ENCODE results near the gene EMX2.

Gene EMX2

GRCh38 chr10:117546581-117547015, 4.1 kb downstream of the EMX2 start:
- H3K4me1 ChIP-seq (ENCODE audit: insufficient read depth, low read length, severe bottlenecking) = no peaks in the 10 kb centered on the region
- no peaks in the 10 kb centered on the region for H4K20me1 ChIP-seq (ENCODE audit: insufficient read depth, low read length)
- H3K79me2 ChIP-seq (ENCODE audit: insufficient read depth, low read length) = no peaks in the 10 kb centered on the region
- no peaks in the 10 kb centered on the region for H3K9me3 ChIP-seq (ENCODE audit: low read length)
- no peaks in the 10 kb centered on the region for H3K36me3 ChIP-seq (ENCODE audit: insufficient read depth, low read length)
- H3K27me3 ChIP-seq (ENCODE audit: insufficient read depth, low read length) = no peaks in the 10 kb centered on the region; the same call in 1 of the 2 replicates
- H3K9me2 ChIP-seq (ENCODE audit: low read depth, low read length) = no peaks in the 10 kb centered on the region
- no peak for TF ChIP-seq EZH2 (IDR thresholded peaks at IDR 0.05; ENCODE audit: borderline replicate concordance, low read length)
- TF ChIP-seq CTCF (IDR thresholded peaks at IDR 0.05; ENCODE audit: low read length) = no peak
- no peak overlapping the region for H2AFZ ChIP-seq (ENCODE audit: low read length)
- no peak overlapping the region for H3K9ac ChIP-seq (ENCODE audit: low read length)
- H3F3A ChIP-seq (ENCODE audit: insufficient read depth, low read length) = no peaks in the 10 kb centered on the region
- no peak overlapping the region for H3K27ac ChIP-seq (ENCODE audit: low read depth, low read length, poor library complexity, severe bottlenecking)
- no peak overlapping the region for H3K4me3 ChIP-seq (ENCODE audit: low read depth, low read length, poor library complexity, severe bottlenecking)
- no peak overlapping the region for H3K4me2 ChIP-seq (ENCODE audit: low read length)

- no peak overlapping the region for H3K4me3 ChIP-seq (ENCODE audit: low read depth, low read length, poor library complexity, severe bottlenecking)
- no peaks in the 10 kb centered on the region; the same call in 1 of the 2 replicates for H3K27me3 ChIP-seq (ENCODE audit: insufficient read depth, low read length)
- no peaks in the 10 kb centered on the region for H3K9me3 ChIP-seq (ENCODE audit: low read length)
- no peak overlapping the region for H3K27ac ChIP-seq (ENCODE audit: low read depth, low read length, poor library complexity, severe bottlenecking)
- H3K9me2 ChIP-seq (ENCODE audit: low read depth, low read length) = no peaks in the 10 kb centered on the region
- TF ChIP-seq CTCF (IDR thresholded peaks at IDR 0.05; ENCODE audit: low read length) (no peak), EZH2 (IDR thresholded peaks at IDR 0.05; ENCODE audit: borderline replicate concordance, low read length) (no peak)
- no peak overlapping the region for H2AFZ ChIP-seq (ENCODE audit: low read length)
- H3K9ac ChIP-seq (ENCODE audit: low read length) = no peak overlapping the region
- H3K36me3 ChIP-seq (ENCODE audit: insufficient read depth, low read length) = no peaks in the 10 kb centered on the region
- H3K4me1 ChIP-seq (ENCODE audit: insufficient read depth, low read length, severe bottlenecking) = no peaks in the 10 kb centered on the region
- no peaks in the 10 kb centered on the region for H3K79me2 ChIP-seq (ENCODE audit: insufficient read depth, low read length)
- H4K20me1 ChIP-seq (ENCODE audit: insufficient read depth, low read length) = no peaks in the 10 kb centered on the region
- H3F3A ChIP-seq (ENCODE audit: insufficient read depth, low read length) = no peaks in the 10 kb centered on the region
- no peak overlapping the region for H3K4me2 ChIP-seq (ENCODE audit: low read length)
Observed at GRCh38 chr10:117547016-117547715, 4.6 kb downstream of the EMX2 start.

GRCh38 chr10:117547716-117548668, 5.4 kb downstream of the EMX2 start:
- Histone ChIP-seq H3K4me2 (ENCODE audit: low read length) (no peak overlapping the region), H3K4me3 (ENCODE audit: low read depth, low read length, poor library complexity, severe bottlenecking) (no peak overlapping the region), H3K4me1 (ENCODE audit: insufficient read depth, low read length, severe bottlenecking) (no peaks in the 10 kb centered on the region), H3K79me2 (ENCODE audit: insufficient read depth, low read length) (no peaks in the 10 kb centered on the region), H3F3A (ENCODE audit: insufficient read depth, low read length) (no peaks in the 10 kb centered on the region), H3K9me3 (ENCODE audit: low read length) (no peaks in the 10 kb centered on the region), H3K36me3 (ENCODE audit: insufficient read depth, low read length) (no peaks in the 10 kb centered on the region), H3K27me3 (ENCODE audit: insufficient read depth, low read length) (no peaks in the 10 kb centered on the region; the same call in 1 of the 2 replicates), H3K9me2 (ENCODE audit: low read depth, low read length) (no peaks in the 10 kb centered on the region), H3K27ac (ENCODE audit: low read depth, low read length, poor library complexity, severe bottlenecking) (no peak overlapping the region), H3K9ac (ENCODE audit: low read length) (no peak overlapping the region), H2AFZ (ENCODE audit: low read length) (no peak overlapping the region), H4K20me1 (ENCODE audit: insufficient read depth, low read length) (no peaks in the 10 kb centered on the region)
- TF ChIP-seq EZH2 (IDR thresholded peaks at IDR 0.05; ENCODE audit: borderline replicate concordance, low read length) (no peak), CTCF (IDR thresholded peaks at IDR 0.05; ENCODE audit: low read length) (no peak)

All from OCI-LY1 (cell line).